GM21737 (cell line): ENCODE measurements around the gene SSTR5.

Source experiments
- ATAC-seq: cut with Tn5 transposase; IDR thresholded peaks from one replicate; pipeline ENCODE4 v1.9.1; 2021; ENCODE audit warnings: mild to moderate bottlenecking, moderate library complexity; ENCODE audit not compliant: unreplicated experiment

Gene SSTR5

GRCh38 chr16:1038932-1039331 is 33.6 kb upstream of the SSTR5 start:
- no peak for ATAC-seq

GRCh38 chr16:1039762-1040161 is 32.8 kb upstream of the SSTR5 start:
- ATAC-seq, result no peak

DNA sequence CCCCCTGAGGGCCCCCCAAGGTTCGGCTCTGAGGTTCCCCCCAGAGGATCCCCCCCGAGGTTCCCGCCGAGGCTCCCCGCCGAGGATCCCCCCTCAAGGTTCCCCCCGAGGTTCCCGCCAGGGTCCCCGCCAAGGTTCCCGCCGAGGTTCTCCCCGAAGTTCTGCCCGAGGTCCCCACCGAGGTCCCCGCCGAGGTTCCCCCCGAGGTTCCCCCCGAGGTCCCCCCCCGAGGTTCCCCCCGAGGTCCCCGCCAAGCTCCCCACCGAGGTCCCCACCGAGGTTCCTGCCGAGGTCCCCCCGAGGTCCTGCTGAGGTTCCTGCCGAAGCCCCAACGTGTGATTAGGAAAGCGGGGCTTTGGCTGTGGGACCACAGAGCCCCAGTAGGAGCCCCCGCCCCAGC is 32.2 kb upstream of the SSTR5 start:
- no peak for ATAC-seq

- ATAC-seq, result no peak
Measured at GRCh38 chr16:1042049-1042744, 30.4 kb upstream of the SSTR5 start.

DNA sequence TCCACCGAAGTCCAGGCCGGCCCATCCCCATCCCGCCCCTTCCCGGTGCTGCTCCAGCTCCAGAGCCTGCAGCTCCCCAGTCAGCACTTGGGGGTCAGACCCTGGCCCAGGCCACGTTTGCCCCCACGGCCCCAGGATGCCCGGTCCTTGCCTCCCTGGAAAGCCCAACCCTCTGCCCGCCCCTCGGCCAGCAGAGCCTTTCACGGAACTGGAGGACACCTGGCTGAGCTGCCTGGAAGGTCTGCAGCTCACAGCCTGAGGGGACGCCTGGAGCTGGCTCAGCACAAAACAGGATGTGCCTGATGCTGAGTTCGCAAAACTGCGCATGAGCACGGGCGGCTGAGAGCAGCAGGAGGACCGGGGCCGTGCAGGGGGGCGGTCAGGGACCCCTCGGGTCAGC is 29.7 kb upstream of the SSTR5 start:
- no peak for ATAC-seq

- ATAC-seq, result no peak
Measured at GRCh38 chr16:1043881-1044451, 28.6 kb upstream of the SSTR5 start.

DNA sequence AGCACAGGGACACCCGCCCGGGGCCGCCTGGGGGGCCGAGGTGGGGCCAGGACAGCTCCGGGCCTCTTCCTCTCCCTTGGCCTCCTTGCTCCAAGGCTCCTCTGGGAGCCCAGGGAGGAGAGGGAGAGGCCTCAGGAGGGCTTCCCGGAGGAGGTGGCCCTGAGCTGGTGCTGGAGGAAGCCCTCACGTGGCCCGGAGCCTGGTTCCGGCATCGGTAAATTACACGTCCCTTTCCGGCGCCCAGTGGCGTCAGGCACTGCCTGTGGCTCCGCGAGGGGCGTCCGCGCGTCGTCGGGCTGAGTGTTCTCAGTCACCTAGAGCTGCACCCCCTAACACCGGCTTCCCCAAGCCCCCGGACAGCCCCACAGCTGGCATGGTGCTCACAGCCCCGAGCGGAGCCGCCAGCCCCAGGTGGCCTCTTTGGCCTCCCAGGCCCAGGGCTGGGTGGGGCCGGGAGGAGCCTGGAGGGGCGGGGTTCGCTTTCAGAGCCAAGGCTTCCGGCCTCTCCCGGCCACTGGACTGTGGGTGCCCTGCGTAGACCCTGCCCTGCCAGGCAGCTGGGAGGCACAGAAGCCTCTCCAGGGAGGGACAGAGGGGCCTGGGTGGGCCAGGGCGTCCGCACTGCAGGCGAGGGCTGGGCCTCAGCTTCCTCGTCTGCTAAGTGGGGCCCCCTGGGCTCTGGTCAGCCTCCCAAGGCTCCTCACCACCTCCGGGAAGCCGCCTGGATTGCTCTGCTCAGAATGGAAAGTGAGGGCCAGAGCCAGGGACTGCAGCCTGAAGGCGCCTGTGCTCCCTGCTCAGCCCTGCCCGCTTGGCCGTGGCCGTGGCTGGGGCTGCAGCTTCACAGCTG is 27.9 kb upstream of the SSTR5 start:
- no peak for ATAC-seq

- no peak for ATAC-seq
Measured at GRCh38 chr16:1045310-1045992, 27.1 kb upstream of the SSTR5 start.

GRCh38 chr16:1045993-1046911 is 26.3 kb upstream of the SSTR5 start:
- ATAC-seq, result no peak

DNA sequence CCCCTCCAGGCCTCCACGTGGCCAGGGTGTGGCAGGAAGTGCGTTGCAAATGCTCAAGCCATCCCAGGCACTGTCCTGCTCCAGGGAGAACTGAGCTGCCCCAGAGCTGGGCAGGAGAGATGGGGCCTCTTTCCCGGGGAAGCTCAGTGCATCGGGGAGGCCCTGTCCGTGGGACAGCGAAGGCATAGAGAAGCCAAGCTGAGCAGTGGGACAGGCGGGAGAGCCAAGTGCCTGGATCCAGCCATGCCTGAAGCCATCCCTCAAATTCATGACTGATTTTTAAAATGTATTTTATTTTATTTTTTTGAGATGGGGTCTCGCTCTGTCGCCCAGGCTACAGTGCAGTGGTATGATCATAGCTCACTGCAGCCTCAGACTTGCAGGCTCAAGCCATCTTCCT is 25.4 kb upstream of the SSTR5 start:
- ATAC-seq, result no peak

DNA sequence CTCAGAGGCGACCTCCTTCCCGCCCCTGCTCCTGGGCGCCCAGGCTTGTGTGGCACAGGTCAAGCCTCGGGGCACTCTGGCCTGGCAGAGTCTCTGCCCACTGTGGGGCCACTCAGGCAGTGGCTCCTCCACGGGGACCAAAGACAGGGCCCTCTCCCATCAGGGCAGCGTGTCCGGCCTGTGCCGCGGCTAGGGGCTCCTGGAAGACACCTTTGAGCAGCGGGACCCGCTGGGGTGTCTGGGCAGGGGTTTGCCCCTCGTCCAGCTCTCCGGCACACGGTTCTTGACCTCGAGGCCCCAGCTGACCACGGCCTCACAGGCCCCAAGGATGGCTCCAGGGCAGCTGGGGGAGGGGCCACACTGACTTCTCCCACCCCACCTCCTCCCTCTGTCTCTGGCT is 24.7 kb upstream of the SSTR5 start:
- ATAC-seq, result no peak

DNA sequence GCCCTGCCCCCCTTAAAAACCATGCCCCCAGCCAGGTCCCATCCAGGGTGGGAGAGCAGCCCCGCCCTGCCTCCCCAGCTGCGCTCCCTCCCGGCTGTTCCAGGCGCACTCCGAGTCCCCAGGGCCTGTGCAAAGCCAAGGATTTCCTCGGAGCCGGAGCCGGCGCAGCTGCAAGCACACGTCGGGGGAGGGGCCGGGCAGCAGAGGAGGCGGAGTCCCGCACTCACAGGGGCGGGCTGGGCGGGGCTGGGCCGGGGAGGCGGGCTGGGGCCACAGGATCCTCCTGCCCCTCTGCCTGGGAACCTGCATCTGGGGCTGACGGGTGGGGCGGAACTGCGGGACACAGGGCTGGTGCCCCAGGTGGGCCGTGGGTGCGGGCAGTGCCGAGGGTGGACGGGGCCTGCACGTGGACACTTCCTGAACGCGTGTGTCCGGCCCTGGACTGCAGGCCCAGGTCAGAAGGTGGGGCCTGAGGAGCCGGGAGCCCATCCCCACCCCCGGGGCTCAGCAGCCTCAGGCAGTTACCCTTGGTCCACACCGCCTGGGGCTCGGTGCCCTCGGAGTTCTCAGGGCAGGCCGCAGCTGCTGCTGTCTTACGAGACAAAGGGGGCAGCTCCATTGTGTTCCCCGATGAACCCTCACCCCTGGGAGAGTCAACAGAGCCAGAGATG is 24.0 kb upstream of the SSTR5 start:
- no peak for ATAC-seq

- ATAC-seq, result no peak
Measured at GRCh38 chr16:1049113-1049975, 23.2 kb upstream of the SSTR5 start.

GRCh38 chr16:1049976-1050247 is 22.6 kb upstream of the SSTR5 start:
- no peak for ATAC-seq

GRCh38 chr16:1050516-1050915 is 22.0 kb upstream of the SSTR5 start:
- ATAC-seq, result no peak

- no peak for ATAC-seq
Measured at GRCh38 chr16:1050921-1051320, 21.6 kb upstream of the SSTR5 start.

- no peak for ATAC-seq
Measured at GRCh38 chr16:1051446-1051845, 21.1 kb upstream of the SSTR5 start.

- no peak for ATAC-seq
Measured at GRCh38 chr16:1052721-1053120, 19.8 kb upstream of the SSTR5 start.

GRCh38 chr16:1053121-1053521 is 19.4 kb upstream of the SSTR5 start:
- ATAC-seq, result no peak
